Fibroblast of lung (primary cell): ENCODE results near the gene CCDC12. TPM values are rescaled to one million over a fixed set of nuclear protein-coding genes. Genes with fewer than 3 reads are reported as not detected.

Experiments
- DNase-seq, 2 donors: peaks; one replicate each; pipeline versions ENCODE4 v3.0.0 to v3.0.0-alpha.2; 2010; ENCODE audit warnings: low read depth in 2 of 2
- H2AFZ ChIP-seq: 2 replicates; pipeline ENCODE4 v1.5.1; 2012; ENCODE audit warnings: low read length, control low read depth, inconsistent platforms
- H3K27ac ChIP-seq: 2 replicates; pipeline ENCODE4 v1.5.1; 2011; ENCODE audit warnings: low read length, control low read depth; ENCODE audit not compliant: insufficient read depth
- H3K27me3 ChIP-seq: 2 replicates; pipeline ENCODE4 v1.5.1; 2011; ENCODE audit warnings: mild to moderate bottlenecking, low read length; ENCODE audit not compliant: control insufficient read depth, insufficient read depth
- H3K36me3 ChIP-seq: 2 replicates; pipeline ENCODE4 v1.5.1; 2011; ENCODE audit warnings: low read length; ENCODE audit not compliant: control insufficient read depth, insufficient read depth
- H3K4me1 ChIP-seq: 2 replicates; pipeline ENCODE4 v1.5.1; 2011; ENCODE audit warnings: low read length; ENCODE audit not compliant: control insufficient read depth, insufficient read depth; ENCODE audit errors: extremely low read depth
- H3K4me2 ChIP-seq: 2 replicates; pipeline ENCODE4 v1.5.1; 2011; ENCODE audit warnings: low read length, control low read depth; ENCODE audit not compliant: insufficient read depth; ENCODE audit errors: extremely low read depth
- H3K4me3 ChIP-seq, 4 experiments: fragments of 200-600 bp in 1 of 4; sonication (generic) in 1 of 4; replicated peaks in 1 of 4; 2 replicates each; pipeline ENCODE4 v1.5.1; 2011 to 2016; ENCODE audit warnings: low read length in 4 of 4, low read depth in 3 of 4, mild to moderate bottlenecking in 3 of 4, control low read depth in 2 of 4, inconsistent platforms in 1 of 4, mixed read lengths in 1 of 4; ENCODE audit not compliant: insufficient read depth in 1 of 4; ENCODE audit errors: control extremely low read depth in 1 of 4
- H3K79me2 ChIP-seq: 2 replicates; pipeline ENCODE4 v1.5.1; 2012; ENCODE audit warnings: mild to moderate bottlenecking, low read length, inconsistent platforms; ENCODE audit not compliant: control insufficient read depth, insufficient read depth
- H3K9ac ChIP-seq: 2 replicates; pipeline ENCODE4 v1.5.1; 2011; ENCODE audit warnings: mild to moderate bottlenecking, low read length, control low read depth; ENCODE audit not compliant: insufficient read depth
- H3K9me3 ChIP-seq: 2 replicates; pipeline ENCODE4 v1.5.1; 2012; ENCODE audit warnings: low read depth, low read length; ENCODE audit not compliant: control insufficient read depth, insufficient read depth
- H4K20me1 ChIP-seq: 2 replicates; pipeline ENCODE4 v1.5.1; 2011; ENCODE audit warnings: low read length; ENCODE audit not compliant: control insufficient read depth, insufficient read depth; ENCODE audit errors: extremely low read depth
- CTCF ChIP-seq, 2 donors: IDR thresholded peaks in 1 of 2; conservative IDR thresholded peaks in 1 of 2; 1 replicate in 1 of 2; 2 replicates in 1 of 2; pipeline ENCODE4 v1.5.1; 2011 to 2012; ENCODE audit warnings: low read length in 2 of 2, control low read depth in 1 of 2, inconsistent platforms in 1 of 2, low read depth in 1 of 2, mild to moderate bottlenecking in 1 of 2
- EZH2 ChIP-seq: IDR thresholded peaks from 2 replicates; pipeline ENCODE4 v1.5.1; 2012; ENCODE audit warnings: low read length, control low read depth, mild to moderate bottlenecking; ENCODE audit errors: missing control alignments
- polyA plus RNA-seq, 2 donors: library from polyadenylated mRNA; depleted of rRNA in 1 of 2; stranded (reverse) in 1 of 2; unstranded in 1 of 2; fragments of >200 nt; gene quantifications; 2 replicates each; pipeline ENCODE4 v1.2.1, GENCODE V29; 2011 to 2012; ENCODE audit warnings: missing spikeins in 1 of 2
- total RNA-seq: library from RNA; depleted of rRNA; stranded (reverse); fragments of >200 nt; gene quantifications from 2 replicates; pipeline ENCODE4 v1.2.1, GENCODE V29; 2014

CCDC12 gene
- total and polyA plus RNA-seq, 2 donors (not counting 1 experiment from before 2014, with no cell fraction given), result 28.0 to 29.2 TPM

- peaks cover 6% of the 10 kb centered on the region for H3K4me1 ChIP-seq
- H2AFZ ChIP-seq, result no peak overlapping the region
- no peaks in the 10 kb centered on the region for H4K20me1 ChIP-seq
- no peaks in the 10 kb centered on the region for H3K9me3 ChIP-seq
- no peak overlapping the region for H3K27ac ChIP-seq
- TF ChIP-seq EZH2, result no peak
- no peak for TF ChIP-seq CTCF (conservative IDR thresholded peaks at IDR 0.05 in 1 of 2, IDR thresholded peaks at IDR 0.05 in 1 of 2; ENCODE audit: low read depth in 1 of 2, low read length in 2 of 2)
- H3K4me2 ChIP-seq, result no peak overlapping the region
- no peak overlapping the region for H3K9ac ChIP-seq
- H3K79me2 ChIP-seq, result peaks cover 57% of the 10 kb centered on the region
- no peak overlapping the region for H3K4me3 ChIP-seq
- no peak for DNase-seq
- H3K36me3 ChIP-seq, result peaks cover 8% of the 10 kb centered on the region
- H3K27me3 ChIP-seq, result no peaks in the 10 kb centered on the region
Measured at GRCh38 chr3:46942076-46942475, 34.5 kb downstream of the CCDC12 start.

- Histone ChIP-seq H3K9me3 (no peaks in the 10 kb centered on the region), H3K36me3 (peaks cover 10% of the 10 kb centered on the region), H3K27ac (no peak overlapping the region), H3K4me3 (no peak overlapping the region), H3K4me2 (no peak overlapping the region), H4K20me1 (no peaks in the 10 kb centered on the region), H3K27me3 (no peaks in the 10 kb centered on the region), H2AFZ (no peak overlapping the region), H3K4me1 (peaks cover 24% of the 10 kb centered on the region), H3K9ac (no peak overlapping the region), H3K79me2 (peaks cover 44% of the 10 kb centered on the region)
- no peak for TF ChIP-seq CTCF (conservative IDR thresholded peaks at IDR 0.05 in 1 of 2, IDR thresholded peaks at IDR 0.05 in 1 of 2; ENCODE audit: low read depth in 1 of 2, low read length in 2 of 2)
- no peak for TF ChIP-seq EZH2
- no peak for DNase-seq
Measured at GRCh38 chr3:46939578-46940445, 36.7 kb downstream of the CCDC12 start.

GRCh38 chr3:46938118-46938517 is 38.4 kb downstream of the CCDC12 start:
- no peaks in the 10 kb centered on the region for H3K9me3 ChIP-seq
- H3K4me3 ChIP-seq, result no peak overlapping the region
- H3K27me3 ChIP-seq, result no peaks in the 10 kb centered on the region
- H3K27ac ChIP-seq, result no peak overlapping the region
- H4K20me1 ChIP-seq, result no peaks in the 10 kb centered on the region
- peaks cover 35% of the 10 kb centered on the region for H3K4me1 ChIP-seq
- DNase-seq, result no peak
- H3K79me2 ChIP-seq, result peaks cover 41% of the 10 kb centered on the region
- no peak overlapping the region for H3K9ac ChIP-seq
- H3K4me2 ChIP-seq, result no peak overlapping the region
- peaks cover 10% of the 10 kb centered on the region for H3K36me3 ChIP-seq
- TF ChIP-seq CTCF (conservative IDR thresholded peaks at IDR 0.05 in 1 of 2, IDR thresholded peaks at IDR 0.05 in 1 of 2; ENCODE audit: low read depth in 1 of 2, low read length in 2 of 2) (no peak), EZH2 (no peak)
- no peak overlapping the region for H2AFZ ChIP-seq
